Chondrocyte (in vitro differentiated cells): ENCODE measurements around the gene IMMP2L. TPM values are rescaled to one million over a fixed set of nuclear protein-coding genes. Genes with fewer than 3 reads are reported as not detected.

Experiments
- DNase-seq: peaks from one replicate; pipeline ENCODE4 v3.0.0; 2021; ENCODE audit warnings: mixed read lengths, low spot score
- H3K27ac Mint-ChIP-seq: one replicate; pipeline ENCODE4 v1.8.0; 2021; ENCODE audit warnings: mild to moderate bottlenecking, moderate library complexity, mixed read lengths; ENCODE audit not compliant: unreplicated experiment
- H3K27me3 Mint-ChIP-seq: 2 replicates; pipeline ENCODE4 v1.8.0; 2021; ENCODE audit warnings: low read depth, mixed read lengths
- H3K36me3 Mint-ChIP-seq: 2 replicates; pipeline ENCODE4 v1.8.0; 2021; ENCODE audit warnings: low read depth, mixed read lengths
- H3K4me1 Mint-ChIP-seq: 2 replicates; pipeline ENCODE4 v1.8.0; 2021; ENCODE audit warnings: low read depth, mild to moderate bottlenecking, mixed read lengths
- H3K4me3 Mint-ChIP-seq: one replicate; pipeline ENCODE4 v1.8.0; 2021; ENCODE audit warnings: mild to moderate bottlenecking, moderate library complexity, mixed read lengths; ENCODE audit not compliant: unreplicated experiment
- H3K9me3 Mint-ChIP-seq: 2 replicates; pipeline ENCODE4 v1.8.0; 2021; ENCODE audit warnings: low read depth, mixed read lengths
- CTCF ChIP-seq: fragments of 200-600 bp; sonication (generic); IDR thresholded peaks from 2 replicates; pipeline ENCODE4 v1.5.0; 2021; ENCODE audit warnings: antibody characterized with exemption, mild to moderate bottlenecking, moderate library complexity
- total RNA-seq: library from RNA; stranded (reverse); gene quantifications from 3 replicates; pipeline ENCODE4 v1.2.1, GENCODE V29; 2021

Gene IMMP2L
- total RNA-seq, 1 donor from 2014 or later: 6.1 TPM

- Mint-ChIP-seq H3K9me3 (no peaks in the 10 kb centered on the region), H3K27me3 (no peaks in the 10 kb centered on the region), H3K36me3 (no peaks in the 10 kb centered on the region), H3K27ac (no peak overlapping the region), H3K4me1 (no peaks in the 10 kb centered on the region), H3K4me3 (no peak overlapping the region)
- no peak for DNase-seq
- TF ChIP-seq CTCF: no peak
These were observed 190.9 kb downstream of the IMMP2L start for GRCh38 chr7:111371437-111371836.

GRCh38 chr7:111370002-111370401 is 192.3 kb downstream of the IMMP2L start:
- H3K27me3 Mint-ChIP-seq: no peaks in the 10 kb centered on the region
- no peaks in the 10 kb centered on the region for H3K4me1 Mint-ChIP-seq
- no peaks in the 10 kb centered on the region for H3K9me3 Mint-ChIP-seq
- H3K36me3 Mint-ChIP-seq: no peaks in the 10 kb centered on the region
- no peak overlapping the region for H3K4me3 Mint-ChIP-seq
- H3K27ac Mint-ChIP-seq: no peak overlapping the region
- DNase-seq: no peak
- TF ChIP-seq CTCF: no peak

GRCh38 chr7:111368381-111369065 is 193.8 kb downstream of the IMMP2L start:
- no peak overlapping the region for H3K4me3 Mint-ChIP-seq
- H3K27me3 Mint-ChIP-seq: no peaks in the 10 kb centered on the region
- DNase-seq: no peak
- peaks cover 12% of the 10 kb centered on the region for H3K4me1 Mint-ChIP-seq
- no peaks in the 10 kb centered on the region for H3K36me3 Mint-ChIP-seq
- TF ChIP-seq CTCF: no peak
- no peak overlapping the region for H3K27ac Mint-ChIP-seq
- H3K9me3 Mint-ChIP-seq: no peaks in the 10 kb centered on the region

GRCh38 chr7:111364413-111364812 is 197.9 kb downstream of the IMMP2L start:
- Mint-ChIP-seq H3K4me1 (peaks cover 27% of the 10 kb centered on the region), H3K36me3 (no peaks in the 10 kb centered on the region), H3K4me3 (no peak overlapping the region), H3K9me3 (no peaks in the 10 kb centered on the region), H3K27me3 (no peaks in the 10 kb centered on the region), H3K27ac (peak overlapping the region; percentile 74)
- no peak for TF ChIP-seq CTCF
- DNase-seq: no peak

- Mint-ChIP-seq H3K36me3 (no peaks in the 10 kb centered on the region), H3K27ac (peak overlapping the region; percentile 53), H3K4me1 (peaks cover 38% of the 10 kb centered on the region), H3K4me3 (no peak overlapping the region), H3K27me3 (no peaks in the 10 kb centered on the region), H3K9me3 (no peaks in the 10 kb centered on the region)
- no peak for TF ChIP-seq CTCF
- DNase-seq: no peak
These were observed 199.2 kb downstream of the IMMP2L start for GRCh38 chr7:111363099-111363498.
